ENCODE data around the gene ATP6V0D1.

Gene ATP6V0D1

GRCh38 chr16:67444259-67445125 is 36.5 kb downstream of the ATP6V0D1 start:
- no peak for TF ChIP-seq CTCF (IDR thresholded peaks at IDR 0.05; ENCODE audit: control extremely low read depth, extremely low read depth, low read depth, missing control alignments)
- no peak for DNase-seq (ENCODE audit: extremely low spot score)
- CTCF ChIA-PET: interaction anchor here (1.1 to 9.2 kb wide), 7 partner anchors 9 to 184 kb away, joined by 3 to 106 read pairs (median 5); partner anchors contain the start of gene PLEKHG4
- POLR2A ChIA-PET: no interaction called here

GRCh38 chr16:67443265-67443664 is 37.7 kb downstream of the ATP6V0D1 start:
- no peak for DNase-seq (ENCODE audit: extremely low spot score)
- POLR2A ChIA-PET: no interaction called here
- CTCF ChIA-PET: interaction anchor here (1.1 to 9.2 kb wide), 9 partner anchors 13 to 186 kb away, joined by 3 to 106 read pairs (median 4); partner anchors contain the start of gene PLEKHG4
- TF ChIP-seq CTCF (IDR thresholded peaks at IDR 0.05; ENCODE audit: control extremely low read depth, extremely low read depth, low read depth, missing control alignments): no peak

GRCh38 chr16:67442581-67443255 is 38.2 kb downstream of the ATP6V0D1 start:
- TF ChIP-seq CTCF (IDR thresholded peaks at IDR 0.05; ENCODE audit: control extremely low read depth, extremely low read depth, low read depth, missing control alignments): no peak
- POLR2A ChIA-PET: no interaction called here
- CTCF ChIA-PET: interaction anchor here (1.1 to 9.2 kb wide), 8 partner anchors 13 to 185 kb away, joined by 3 to 106 read pairs (median 4); partner anchors contain the start of gene PLEKHG4
- no peak for DNase-seq (ENCODE audit: extremely low spot score)

GRCh38 chr16:67441907-67442306 is 39.0 kb downstream of the ATP6V0D1 start:
- no peak for DNase-seq (ENCODE audit: extremely low spot score)
- CTCF ChIA-PET: interaction anchor here (1.2 to 9.2 kb wide), 8 partner anchors 8 to 184 kb away, joined by 3 to 106 read pairs (median 4); no protein-coding TSS in a partner anchor
- no peak for TF ChIP-seq CTCF (IDR thresholded peaks at IDR 0.05; ENCODE audit: control extremely low read depth, extremely low read depth, low read depth, missing control alignments)

GRCh38 chr16:67441271-67441753 is 39.6 kb downstream of the ATP6V0D1 start:
- DNase-seq (ENCODE audit: extremely low spot score): no peak
- ChIA-PET POLR2A (interaction anchor here (0.5 kb wide), 1 partner anchor 9 kb away, joined by 5 read pairs; no protein-coding TSS in a partner anchor), CTCF (interaction anchor here (1.2 to 9.2 kb wide), 5 partner anchors 9 to 39 kb away, joined by 3 to 106 read pairs (median 3); no protein-coding TSS in a partner anchor)

More at GRCh38 chr16:67441907-67442306, 39.0 kb downstream of the ATP6V0D1 start:
- POLR2A ChIA-PET: no interaction called here

More at GRCh38 chr16:67441271-67441753, 39.6 kb downstream of the ATP6V0D1 start:
- no peak for TF ChIP-seq CTCF (IDR thresholded peaks at IDR 0.05; ENCODE audit: control extremely low read depth, extremely low read depth, low read depth, missing control alignments)
